ENCODE results near the gene CC2D2B. TPM values are rescaled to one million over a fixed set of nuclear protein-coding genes. Genes with fewer than 3 reads are reported as not detected.
A peak's percentile ranks its signal among the peaks of the same experiment; 100 is the strongest.

CC2D2B gene
- total and polyA plus RNA-seq, 2 of the 13 experiments (the other 11 are each of a cell fraction or from before 2014, with no cell fraction given): 0.20 TPM; not detected in 1

DNA sequence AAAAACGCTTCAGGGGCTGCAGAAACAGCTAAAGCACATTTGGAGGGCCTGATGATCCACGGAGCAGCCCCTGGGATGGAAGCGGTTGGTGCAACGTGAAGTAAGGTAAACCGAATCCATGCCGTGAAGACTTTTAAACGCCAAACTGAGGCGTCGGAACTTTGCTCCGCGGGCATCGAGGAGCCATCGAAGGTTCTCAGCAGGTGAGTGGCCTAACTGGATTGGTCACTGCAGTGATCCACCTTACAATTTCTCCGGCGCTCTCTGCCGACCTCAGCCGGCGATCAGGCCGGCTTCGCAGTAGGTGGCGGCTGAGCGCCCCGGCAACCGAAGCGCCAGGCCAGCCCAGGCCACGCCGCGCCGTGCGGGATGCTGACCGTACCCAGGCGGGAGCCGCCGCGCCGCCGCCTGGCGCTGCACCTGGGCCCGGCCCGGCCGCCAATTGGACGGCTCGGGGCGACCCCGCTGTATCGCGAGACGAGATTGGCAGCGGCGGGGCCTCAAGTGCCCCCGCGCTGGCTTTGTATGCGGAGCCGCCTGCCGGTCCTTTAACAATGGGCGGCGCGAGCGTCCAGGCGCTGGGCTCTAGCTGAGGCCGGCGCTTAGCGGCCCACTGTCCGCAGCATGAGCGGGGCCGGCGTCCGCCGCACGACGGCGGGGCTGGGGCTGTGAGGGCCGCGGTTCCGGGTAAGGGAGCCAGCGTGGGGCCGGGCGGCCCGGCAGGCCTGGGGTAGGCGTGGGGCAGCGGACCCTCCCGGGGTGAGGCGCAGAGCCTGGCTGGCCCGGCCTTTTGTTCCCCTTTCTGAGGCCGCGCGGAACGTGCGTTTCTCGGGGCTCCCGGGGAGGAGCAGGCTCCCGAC lies 135.5 kb downstream of the CC2D2B start, which contains the start of gene CCNJ (continued):
- TF ChIP-seq, protein P1, sequence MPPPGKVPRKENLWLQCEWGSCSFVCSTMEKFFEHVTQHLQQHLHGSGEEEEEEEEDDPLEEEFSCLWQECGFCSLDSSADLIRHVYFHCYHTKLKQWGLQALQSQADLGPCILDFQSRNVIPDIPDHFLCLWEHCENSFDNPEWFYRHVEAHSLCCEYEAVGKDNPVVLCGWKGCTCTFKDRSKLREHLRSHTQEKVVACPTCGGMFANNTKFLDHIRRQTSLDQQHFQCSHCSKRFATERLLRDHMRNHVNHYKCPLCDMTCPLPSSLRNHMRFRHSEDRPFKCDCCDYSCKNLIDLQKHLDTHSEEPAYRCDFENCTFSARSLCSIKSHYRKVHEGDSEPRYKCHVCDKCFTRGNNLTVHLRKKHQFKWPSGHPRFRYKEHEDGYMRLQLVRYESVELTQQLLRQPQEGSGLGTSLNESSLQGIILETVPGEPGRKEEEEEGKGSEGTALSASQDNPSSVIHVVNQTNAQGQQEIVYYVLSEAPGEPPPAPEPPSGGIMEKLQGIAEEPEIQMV (CRISPR knock-in tag; IDR thresholded peaks at IDR 0.05; ENCODE audit: low read depth): no peak; the same call in 1 of the 2 replicates
- TF ChIP-seq ZBTB20 (CRISPR knock-in tag; IDR thresholded peaks at IDR 0.05; ENCODE audit: borderline replicate concordance, low read depth) (no peak), ISX (CRISPR knock-in tag; conservative IDR thresholded peaks at IDR 0.05) (no peak), CAMTA2 (CRISPR knock-in tag; IDR thresholded peaks at IDR 0.05; ENCODE audit: borderline replicate concordance) (peak; percentile 79; the same call in 1 of the 2 replicates), ZNF326 (CRISPR knock-in tag; IDR thresholded peaks at IDR 0.05; ENCODE audit: borderline replicate concordance) (no peak), NAIF1 (CRISPR knock-in tag; IDR thresholded peaks at IDR 0.05; ENCODE audit: borderline replicate concordance) (no peak), ZNF17 (CRISPR knock-in tag; IDR thresholded peaks at IDR 0.05) (no peak), MAFF (IDR thresholded peaks at IDR 0.05; ENCODE audit: low read depth, low read length) (no peak), ZNF230 (CRISPR knock-in tag; IDR thresholded peaks at IDR 0.05) (peak; percentile 87; the same call in 1 of the 2 replicates), ELF1 (CRISPR knock-in tag; IDR thresholded peaks at IDR 0.05) (no peak), EP300 (IDR thresholded peaks at IDR 0.05; ENCODE audit: low read depth in 2 of 2, low read length in 2 of 2) (0 out of 4 replicates have a peak, but pooled peaks of 1 of the 2 experiments have one; percentile 27), EP300 (CRISPR knock-in tag; IDR thresholded peaks at IDR 0.05; ENCODE audit: borderline replicate concordance) (no peak), ARNT (IDR thresholded peaks at IDR 0.05) (no peak)
- TF ChIP-seq, protein P2, sequence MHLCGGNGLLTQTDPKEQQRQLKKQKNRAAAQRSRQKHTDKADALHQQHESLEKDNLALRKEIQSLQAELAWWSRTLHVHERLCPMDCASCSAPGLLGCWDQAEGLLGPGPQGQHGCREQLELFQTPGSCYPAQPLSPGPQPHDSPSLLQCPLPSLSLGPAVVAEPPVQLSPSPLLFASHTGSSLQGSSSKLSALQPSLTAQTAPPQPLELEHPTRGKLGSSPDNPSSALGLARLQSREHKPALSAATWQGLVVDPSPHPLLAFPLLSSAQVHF (CRISPR knock-in tag; IDR thresholded peaks at IDR 0.05): peak; percentile 84
- TF ChIP-seq, protein P3, sequence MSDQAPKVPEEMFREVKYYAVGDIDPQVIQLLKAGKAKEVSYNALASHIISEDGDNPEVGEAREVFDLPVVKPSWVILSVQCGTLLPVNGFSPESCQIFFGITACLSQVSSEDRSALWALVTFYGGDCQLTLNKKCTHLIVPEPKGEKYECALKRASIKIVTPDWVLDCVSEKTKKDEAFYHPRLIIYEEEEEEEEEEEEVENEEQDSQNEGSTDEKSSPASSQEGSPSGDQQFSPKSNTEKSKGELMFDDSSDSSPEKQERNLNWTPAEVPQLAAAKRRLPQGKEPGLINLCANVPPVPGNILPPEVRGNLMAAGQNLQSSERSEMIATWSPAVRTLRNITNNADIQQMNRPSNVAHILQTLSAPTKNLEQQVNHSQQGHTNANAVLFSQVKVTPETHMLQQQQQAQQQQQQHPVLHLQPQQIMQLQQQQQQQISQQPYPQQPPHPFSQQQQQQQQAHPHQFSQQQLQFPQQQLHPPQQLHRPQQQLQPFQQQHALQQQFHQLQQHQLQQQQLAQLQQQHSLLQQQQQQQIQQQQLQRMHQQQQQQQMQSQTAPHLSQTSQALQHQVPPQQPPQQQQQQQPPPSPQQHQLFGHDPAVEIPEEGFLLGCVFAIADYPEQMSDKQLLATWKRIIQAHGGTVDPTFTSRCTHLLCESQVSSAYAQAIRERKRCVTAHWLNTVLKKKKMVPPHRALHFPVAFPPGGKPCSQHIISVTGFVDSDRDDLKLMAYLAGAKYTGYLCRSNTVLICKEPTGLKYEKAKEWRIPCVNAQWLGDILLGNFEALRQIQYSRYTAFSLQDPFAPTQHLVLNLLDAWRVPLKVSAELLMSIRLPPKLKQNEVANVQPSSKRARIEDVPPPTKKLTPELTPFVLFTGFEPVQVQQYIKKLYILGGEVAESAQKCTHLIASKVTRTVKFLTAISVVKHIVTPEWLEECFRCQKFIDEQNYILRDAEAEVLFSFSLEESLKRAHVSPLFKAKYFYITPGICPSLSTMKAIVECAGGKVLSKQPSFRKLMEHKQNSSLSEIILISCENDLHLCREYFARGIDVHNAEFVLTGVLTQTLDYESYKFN (CRISPR knock-in tag; conservative IDR thresholded peaks at IDR 0.05): 0 out of 2 replicates have a peak, but pooled peaks have one; percentile 35
- TF ChIP-seq, protein P4, sequence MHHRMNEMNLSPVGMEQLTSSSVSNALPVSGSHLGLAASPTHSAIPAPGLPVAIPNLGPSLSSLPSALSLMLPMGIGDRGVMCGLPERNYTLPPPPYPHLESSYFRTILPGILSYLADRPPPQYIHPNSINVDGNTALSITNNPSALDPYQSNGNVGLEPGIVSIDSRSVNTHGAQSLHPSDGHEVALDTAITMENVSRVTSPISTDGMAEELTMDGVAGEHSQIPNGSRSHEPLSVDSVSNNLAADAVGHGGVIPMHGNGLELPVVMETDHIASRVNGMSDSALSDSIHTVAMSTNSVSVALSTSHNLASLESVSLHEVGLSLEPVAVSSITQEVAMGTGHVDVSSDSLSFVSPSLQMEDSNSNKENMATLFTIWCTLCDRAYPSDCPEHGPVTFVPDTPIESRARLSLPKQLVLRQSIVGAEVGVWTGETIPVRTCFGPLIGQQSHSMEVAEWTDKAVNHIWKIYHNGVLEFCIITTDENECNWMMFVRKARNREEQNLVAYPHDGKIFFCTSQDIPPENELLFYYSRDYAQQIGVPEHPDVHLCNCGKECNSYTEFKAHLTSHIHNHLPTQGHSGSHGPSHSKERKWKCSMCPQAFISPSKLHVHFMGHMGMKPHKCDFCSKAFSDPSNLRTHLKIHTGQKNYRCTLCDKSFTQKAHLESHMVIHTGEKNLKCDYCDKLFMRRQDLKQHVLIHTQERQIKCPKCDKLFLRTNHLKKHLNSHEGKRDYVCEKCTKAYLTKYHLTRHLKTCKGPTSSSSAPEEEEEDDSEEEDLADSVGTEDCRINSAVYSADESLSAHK (CRISPR knock-in tag; IDR thresholded peaks at IDR 0.05; ENCODE audit: borderline replicate concordance): no peak
- TF ChIP-seq, protein P5, sequence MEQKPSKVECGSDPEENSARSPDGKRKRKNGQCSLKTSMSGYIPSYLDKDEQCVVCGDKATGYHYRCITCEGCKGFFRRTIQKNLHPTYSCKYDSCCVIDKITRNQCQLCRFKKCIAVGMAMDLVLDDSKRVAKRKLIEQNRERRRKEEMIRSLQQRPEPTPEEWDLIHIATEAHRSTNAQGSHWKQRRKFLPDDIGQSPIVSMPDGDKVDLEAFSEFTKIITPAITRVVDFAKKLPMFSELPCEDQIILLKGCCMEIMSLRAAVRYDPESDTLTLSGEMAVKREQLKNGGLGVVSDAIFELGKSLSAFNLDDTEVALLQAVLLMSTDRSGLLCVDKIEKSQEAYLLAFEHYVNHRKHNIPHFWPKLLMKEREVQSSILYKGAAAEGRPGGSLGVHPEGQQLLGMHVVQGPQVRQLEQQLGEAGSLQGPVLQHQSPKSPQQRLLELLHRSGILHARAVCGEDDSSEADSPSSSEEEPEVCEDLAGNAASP (CRISPR knock-in tag; IDR thresholded peaks at IDR 0.05; ENCODE audit: borderline replicate concordance): peak; percentile 81; the same call in 1 of the 2 replicates
